H1 (cell line): ENCODE data around the gene REG4. TPM values are rescaled to one million over a fixed set of nuclear protein-coding genes. Genes with fewer than 3 reads are reported as not detected.

Experiments used
- CTCF ChIA-PET: fragments of 300-600 bp; sonication (Branson Sonifier 250); formaldehyde crosslinking; loops from one replicate; lab custom pipeline; 2021; ENCODE audit not compliant: partially characterized antibody; lab: Charles Lee
- POLR2A ChIA-PET: fragments of 300-600 bp; sonication (Branson Sonifier 250); formaldehyde crosslinking; loops from one replicate; lab custom pipeline; 2021; ENCODE audit warnings: inconsistent platforms; ENCODE audit not compliant: partially characterized antibody; lab: Charles Lee
- DNase-seq, 2 experiments: peaks; one replicate each; pipeline versions ENCODE4 v3.0.0 to v3.0.0-alpha.2; 2010 to 2022; ENCODE audit warnings: low spot score in 2 of 2, low read depth in 1 of 2, mixed read lengths in 1 of 2
- FAIRE-seq: peaks from 2 replicates; lab custom pipeline; 2011; peaks lifted over from hg19 to GRCh38; lab: Jason Lieb, UNC
- H2AFZ ChIP-seq: 2 replicates; pipeline ENCODE4 v1.8.1; 2012; ENCODE audit warnings: low read length, inconsistent platforms
- H2AK5ac ChIP-seq: 2 replicates; pipeline ENCODE4 v1.6.1; 2013; ENCODE audit warnings: low read depth, low read length
- H2BK120ac ChIP-seq: replicated peaks from 2 replicates; pipeline ENCODE3; 2013; ENCODE audit warnings: low read depth, low read length, inconsistent platforms
- H2BK12ac ChIP-seq: 2 replicates; pipeline ENCODE4 v1.6.1; 2013; ENCODE audit warnings: low read depth, low read length
- H2BK15ac ChIP-seq: 2 replicates; pipeline ENCODE4 v1.6.1; 2013; ENCODE audit warnings: low read length
- H2BK20ac ChIP-seq: 2 replicates; pipeline ENCODE4 v1.6.1; 2013; ENCODE audit warnings: low read length
- H2BK5ac ChIP-seq: 2 replicates; pipeline ENCODE4 v1.6.1; 2013; ENCODE audit warnings: low read depth, low read length
- H3K14ac ChIP-seq: 2 replicates; pipeline ENCODE4 v1.6.1; 2013; ENCODE audit warnings: inconsistent platforms; ENCODE audit not compliant: insufficient read length
- H3K18ac ChIP-seq: 2 replicates; pipeline ENCODE4 v1.6.1; 2013; ENCODE audit warnings: low read length; ENCODE audit errors: extremely low read depth
- H3K23ac ChIP-seq: 2 replicates; pipeline ENCODE4 v1.6.1; 2013; ENCODE audit warnings: inconsistent platforms; ENCODE audit not compliant: insufficient read length
- H3K23me2 ChIP-seq: 2 replicates; pipeline ENCODE4 v1.6.1; 2013; ENCODE audit warnings: low read depth, low read length
- H3K27ac ChIP-seq: 2 replicates; pipeline ENCODE4 v1.6.1; 2011; ENCODE audit warnings: low read depth, low read length, inconsistent platforms
- H3K27me3 ChIP-seq, 4 experiments: replicated peaks in 1 of 4; 1 replicate in 1 of 4; 2 replicates in 3 of 4; pipeline versions ENCODE4 v1.6.1 to v1.8.1; 2011 to 2013; ENCODE audit warnings: low read length in 3 of 4, mild to moderate bottlenecking in 3 of 4, inconsistent platforms in 2 of 4, mixed read lengths in 2 of 4, moderate library complexity in 1 of 4; ENCODE audit not compliant: control insufficient read depth in 3 of 4, insufficient read depth in 3 of 4; ENCODE audit errors: extremely low read depth in 1 of 4
- H3K36me3 ChIP-seq, 4 experiments: 2 replicates each; pipeline versions ENCODE4 v1.6.1 to v1.8.1; 2011 to 2013; ENCODE audit warnings: mild to moderate bottlenecking in 4 of 4, low read length in 3 of 4, moderate library complexity in 2 of 4, control low read depth in 1 of 4, inconsistent platforms in 1 of 4; ENCODE audit not compliant: insufficient read depth in 4 of 4, control insufficient read depth in 2 of 4
- H3K4ac ChIP-seq: replicated peaks from 2 replicates; pipeline ENCODE3; 2013; ENCODE audit warnings: low read length, low read depth, mixed read lengths, inconsistent platforms; ENCODE audit not compliant: insufficient read length
- H3K4me1 ChIP-seq, 4 experiments: replicated peaks in 1 of 4; 1 replicate in 1 of 4; 2 replicates in 3 of 4; pipeline versions ENCODE4 v1.6.1 to v1.8.1; 2011 to 2013; ENCODE audit warnings: low read length in 3 of 4, inconsistent platforms in 2 of 4, mixed read lengths in 1 of 4; ENCODE audit not compliant: insufficient read depth in 4 of 4, control insufficient read depth in 3 of 4
- H3K4me2 ChIP-seq, 2 experiments: 2 replicates each; pipeline versions ENCODE4 v1.6.1 to v1.8.1; 2011 to 2013; ENCODE audit warnings: low read depth in 2 of 2, low read length in 2 of 2, control low read depth in 1 of 2, inconsistent platforms in 1 of 2, mild to moderate bottlenecking in 1 of 2; ENCODE audit not compliant: insufficient read depth in 1 of 2
- H3K4me3 ChIP-seq, 4 experiments: fragments of 200-600, 300-600 bp in 1 of 4; sonication (generic), shearing (Covaris generic), sonication (Bioruptor Twin) in 1 of 4; 2 replicates each; pipeline versions ENCODE4 v1.5.1 to v1.8.1; 2011 to 2016; ENCODE audit warnings: low read length in 4 of 4, low read depth in 3 of 4, control low read depth in 2 of 4, inconsistent platforms in 2 of 4, mild to moderate bottlenecking in 2 of 4, mixed read lengths in 1 of 4, moderate library complexity in 1 of 4; ENCODE audit not compliant: insufficient read depth in 2 of 4; ENCODE audit errors: extremely low read depth in 1 of 4
- H3K56ac ChIP-seq: replicated peaks from 2 replicates; pipeline ENCODE3; 2013; ENCODE audit warnings: low read depth, mild to moderate bottlenecking, mixed read lengths, low read length, inconsistent platforms; ENCODE audit not compliant: insufficient read length
- H3K79me1 ChIP-seq: 2 replicates; pipeline ENCODE4 v1.6.1; 2013; ENCODE audit warnings: low read depth, low read length, control low read depth
- H3K79me2 ChIP-seq, 2 experiments: 2 replicates each; pipeline versions ENCODE4 v1.6.1 to v1.8.1; 2012 to 2013; ENCODE audit warnings: low read length in 2 of 2, mild to moderate bottlenecking in 2 of 2, inconsistent platforms in 1 of 2; ENCODE audit not compliant: insufficient read depth in 2 of 2, control insufficient read depth in 1 of 2
- H3K9ac ChIP-seq, 4 experiments: replicated peaks in 1 of 4; 1 replicate in 1 of 4; 2 replicates in 3 of 4; pipeline versions ENCODE4 v1.6.1 to v1.8.1; 2011 to 2013; ENCODE audit warnings: low read depth in 3 of 4, low read length in 3 of 4, control low read depth in 2 of 4, mild to moderate bottlenecking in 2 of 4, moderate library complexity in 2 of 4, inconsistent platforms in 1 of 4; ENCODE audit errors: extremely low read depth in 1 of 4
- H3K9me3 ChIP-seq, 2 experiments: 2 replicates each; pipeline versions ENCODE4 v1.6.1 to v1.8.1; 2012 to 2013; ENCODE audit warnings: mild to moderate bottlenecking in 2 of 2, moderate library complexity in 2 of 2, control low read depth in 1 of 2, inconsistent platforms in 1 of 2, low read depth in 1 of 2, low read length in 1 of 2, mixed read lengths in 1 of 2; ENCODE audit not compliant: insufficient read depth in 2 of 2
- H4K20me1 ChIP-seq, 2 experiments: replicated peaks in 1 of 2; 2 replicates each; pipeline versions ENCODE3 to v1.8.1; 2011 to 2013; ENCODE audit warnings: inconsistent platforms in 2 of 2, low read length in 2 of 2, mild to moderate bottlenecking in 1 of 2; ENCODE audit not compliant: insufficient read depth in 2 of 2, control insufficient read depth in 1 of 2
- H4K5ac ChIP-seq: 2 replicates; pipeline ENCODE4 v1.6.1; 2013; ENCODE audit warnings: low read length, low read depth, mixed read lengths, inconsistent platforms; ENCODE audit not compliant: insufficient read length
- H4K8ac ChIP-seq: 2 replicates; pipeline ENCODE4 v1.8.0; 2013; ENCODE audit warnings: mild to moderate bottlenecking, moderate library complexity, low read length, inconsistent platforms; ENCODE audit not compliant: insufficient read depth; ENCODE audit errors: extremely low read depth
- H4K91ac ChIP-seq: replicated peaks from 2 replicates; pipeline ENCODE3; 2013; ENCODE audit warnings: low read length, mixed read lengths, inconsistent platforms; ENCODE audit not compliant: insufficient read length
- CHD2 ChIP-seq: IDR thresholded peaks from 2 replicates; pipeline ENCODE4 v1.6.1; 2012; ENCODE audit warnings: low read length, improper control_type of control experiment
- CTBP2 ChIP-seq: IDR thresholded peaks from 2 replicates; pipeline ENCODE4 v1.7.0; 2011; ENCODE audit warnings: borderline replicate concordance, mild to moderate bottlenecking, moderate library complexity, mixed read lengths, low read length; ENCODE audit not compliant: insufficient read depth, insufficient read length
- PHF8 ChIP-seq: fragments of 200-600 bp; sonication (generic); conservative IDR thresholded peaks from 2 replicates; pipeline ENCODE4 v1.7.1; 2012; ENCODE audit warnings: low read depth, mild to moderate bottlenecking, inconsistent platforms, low read length, moderate library complexity
- WGBS, 2 experiments: shearing (Covaris generic) in 1 of 2; methylation state at CpG; one replicate each; pipeline versions ENCODE4 v1.1.6 to v1.1.7; 2013 to 2015; ENCODE audit warnings: low lambda C conversion rate in 2 of 2, mixed read lengths in 2 of 2, inconsistent platforms in 1 of 2, low coverage in 1 of 2, missing lambda C conversion rate in 1 of 2; ENCODE audit not compliant: insufficient replicate concordance in 2 of 2, insufficient coverage in 1 of 2, insufficient read length in 1 of 2; ENCODE audit errors: extremely low coverage in 1 of 2, missing lambda C conversion rate in 1 of 2; 5-methylcytosine and 5-hydroxymethylcytosine counted together
- polyA plus RNA-seq, 7 experiments: library from polyadenylated mRNA; depleted of rRNA in 3 of 7; stranded (reverse) in 5 of 7; unstranded in 2 of 7; fragments of >200 nt in 5 of 7; fragments of 200-250 nt in 2 of 7; gene quantifications; 1 replicate in 5 of 7; 2 replicates in 1 of 7; 4 replicates in 1 of 7; pipeline versions ENCODE4 v1.2.1 to v1.2.3, GENCODE V29; 2011 to 2013; ENCODE audit warnings: missing spikeins in 2 of 7, mixed read lengths in 2 of 7
- total RNA-seq: library from RNA; stranded (reverse); fragmentation: NEBNext Ultra II Directional; extraction: Animal tissue kit (Norgen Biotek cat#: 25700); gene quantifications from 2 replicates; pipeline ENCODE4 v1.2.1, GENCODE V29; 2021

Gene REG4
- total and polyA plus RNA-seq, 2 of the 8 experiments (the other 6 are each of a cell fraction or from before 2014, with no cell fraction given), result not detected

- no peak overlapping the region for H2BK20ac ChIP-seq
- no peak overlapping the region for H3K4me3 ChIP-seq
- WGBS, 2 experiments, result 90% methylated on average over 2 of the region's 2 CpGs; no CpG with 5 or more reads in 1 of the 2 experiments
- H3K79me1 ChIP-seq, result no peaks in the 10 kb centered on the region
- H3K36me3 ChIP-seq, result no peaks in the 10 kb centered on the region
- H3K9ac ChIP-seq, result no peak overlapping the region
- H2BK5ac ChIP-seq, result no peak overlapping the region
- no peak overlapping the region for H2AFZ ChIP-seq
- CTCF ChIA-PET, result interaction anchor here (0.8 to 5.3 kb wide), 3 partner anchors 24 to 153 kb away, joined by 3 to 46 read pairs (median 4); no protein-coding TSS in a partner anchor
- H3K18ac ChIP-seq, result no peak overlapping the region
- TF ChIP-seq CTBP2, result no peak
- TF ChIP-seq PHF8, result no peak
- no peak for TF ChIP-seq CHD2
- H3K23me2 ChIP-seq, result no peaks in the 10 kb centered on the region; the same call in 1 of the 2 replicates
- no peak overlapping the region for H2AK5ac ChIP-seq
- H4K5ac ChIP-seq, result no peak overlapping the region
- H3K27me3 ChIP-seq, result peaks cover 0 to 3% (median 1%) of the 10 kb centered on the region in 4 experiments; a peak in 2 of 7 replicates
- no peaks in the 10 kb centered on the region for H3K79me2 ChIP-seq
- FAIRE-seq (no peak), DNase-seq (no peak)
- no peak overlapping the region for H4K8ac ChIP-seq
- POLR2A ChIA-PET, result interaction anchor here (1.5 to 3.1 kb wide), 4 partner anchors 10 to 54 kb away, joined by 4 to 11 read pairs (median 6); no protein-coding TSS in a partner anchor
- H3K4ac ChIP-seq, result no peak overlapping the region
- H3K4me1 ChIP-seq, result peaks cover 0 to 3% (median 1%) of the 10 kb centered on the region in 4 experiments; a peak in 1 of 7 replicates
- H2BK12ac ChIP-seq, result no peak overlapping the region
- H3K23ac ChIP-seq, result no peak overlapping the region
- H4K20me1 ChIP-seq, result no peaks in the 10 kb centered on the region
- H3K27ac ChIP-seq, result no peak overlapping the region
- no peaks in the 10 kb centered on the region for H3K9me3 ChIP-seq
- H2BK120ac ChIP-seq, result no peak overlapping the region
- H4K91ac ChIP-seq, result no peak overlapping the region
- H3K4me2 ChIP-seq, result no peak overlapping the region
- H3K56ac ChIP-seq, result no peak overlapping the region
- H2BK15ac ChIP-seq, result no peak overlapping the region
- H3K14ac ChIP-seq, result no peak overlapping the region
Measured at GRCh38 chr1:119767486-119767885, 43.8 kb downstream of the REG4 start.
